HG02571 (cell line): ENCODE data around the gene NUDT16.

Experiments
- ATAC-seq: cut with Tn5 transposase; IDR thresholded peaks from one replicate; pipeline ENCODE4 v1.9.1; 2021; ENCODE audit warnings: mild to moderate bottlenecking, moderate library complexity; ENCODE audit not compliant: unreplicated experiment

NUDT16 gene

DNA sequence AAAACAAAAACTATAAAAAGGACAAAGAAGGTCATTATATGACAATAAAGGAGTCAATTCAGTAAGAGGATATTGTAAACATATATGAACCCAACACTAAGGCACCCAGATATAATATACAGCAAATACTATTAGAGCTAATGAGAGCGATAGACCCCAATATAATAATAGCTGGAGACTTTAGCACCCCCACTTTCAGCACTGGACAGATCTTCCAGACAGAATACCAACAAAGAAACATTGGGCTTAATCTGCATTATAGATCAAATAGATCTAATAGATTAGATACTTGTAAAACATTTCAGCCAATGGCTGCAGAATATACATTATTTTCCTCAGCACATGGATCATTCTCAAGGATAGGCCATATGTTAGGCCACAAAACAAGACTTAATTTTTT, 53.4 kb downstream of the NUDT16 start:
- ATAC-seq, result no peak
